ENCODE data around the gene DGKE.

DGKE gene

GRCh38 chr17:56833057-56833808 lies 718 bp upstream of the DGKE start (continued):
- TF ChIP-seq PBX3 (CRISPR knock-in tag; IDR thresholded peaks at IDR 0.05), result 0 out of 2 replicates have a peak, but pooled peaks have one; percentile 38
- TF ChIP-seq HOXA7 (CRISPR knock-in tag; IDR thresholded peaks at IDR 0.05; ENCODE audit: borderline replicate concordance), result no peak
- TF ChIP-seq ZNF473 (tag by site-specific recombination; IDR thresholded peaks at IDR 0.05), result no peak
- TF ChIP-seq ZNF600 (tag by site-specific recombination; IDR thresholded peaks at IDR 0.05), result peak; percentile 57
- TF ChIP-seq KLF9 (tag by site-specific recombination; IDR thresholded peaks at IDR 0.05; ENCODE audit: low read depth), result no peak; the same call in none of the 2 replicates
- TF ChIP-seq ZNF660 (tag by site-specific recombination; IDR thresholded peaks at IDR 0.05), result peak; percentile 8; the same call in 1 of the 2 replicates
- TF ChIP-seq ZNF629 (tag by site-specific recombination; IDR thresholded peaks at IDR 0.05), result no peak
- no peak for TF ChIP-seq ZNF585B (tag by site-specific recombination; IDR thresholded peaks at IDR 0.05)
- no peak for TF ChIP-seq ZNF404 (tag by site-specific recombination; IDR thresholded peaks at IDR 0.05)
- TF ChIP-seq ZNF23 (tag by site-specific recombination; IDR thresholded peaks at IDR 0.05; ENCODE audit: borderline replicate concordance), result no peak
- no peak for TF ChIP-seq ZNF416 (tag by site-specific recombination; IDR thresholded peaks at IDR 0.05)
- TF ChIP-seq SALL2 (tag by site-specific recombination; IDR thresholded peaks at IDR 0.05; ENCODE audit: borderline replicate concordance), result no peak
- TF ChIP-seq ZNF324 (tag by site-specific recombination; IDR thresholded peaks at IDR 0.05), result no peak
- no peak for TF ChIP-seq HOXC10 (CRISPR knock-in tag; IDR thresholded peaks at IDR 0.05)
- no peak for TF ChIP-seq SP3 (tag by site-specific recombination; IDR thresholded peaks at IDR 0.05)
- no peak for TF ChIP-seq KLF17 (tag by site-specific recombination; IDR thresholded peaks at IDR 0.05)
- no peak for TF ChIP-seq ZNF221 (tag by site-specific recombination; IDR thresholded peaks at IDR 0.05; ENCODE audit: borderline replicate concordance)
- TF ChIP-seq ZNF645 (tag by site-specific recombination; IDR thresholded peaks at IDR 0.05), result no peak
- TF ChIP-seq ZBTB44 (tag by site-specific recombination; IDR thresholded peaks at IDR 0.05), result no peak
- no peak for TF ChIP-seq TCF7L2 (IDR thresholded peaks at IDR 0.05; ENCODE audit: borderline replicate concordance, low read depth, low read length)
- no peak for TF ChIP-seq ZNF843 (tag by site-specific recombination; IDR thresholded peaks at IDR 0.05)
- TF ChIP-seq EGR2 (tag by site-specific recombination; IDR thresholded peaks at IDR 0.05; ENCODE audit: low read depth), result no peak
- no peak for TF ChIP-seq ZNF560 (tag by site-specific recombination; IDR thresholded peaks at IDR 0.05; ENCODE audit: borderline replicate concordance)
- no peak for TF ChIP-seq ZNF138 (tag by site-specific recombination; IDR thresholded peaks at IDR 0.05; ENCODE audit: borderline replicate concordance)
- TF ChIP-seq ZNF747 (tag by site-specific recombination; IDR thresholded peaks at IDR 0.05), result no peak
- TF ChIP-seq ZNF26 (tag by site-specific recombination; IDR thresholded peaks at IDR 0.05), result no peak
- no peak for TF ChIP-seq ZFP37 (tag by site-specific recombination; IDR thresholded peaks at IDR 0.05)
- no peak for TF ChIP-seq ZNF558 (tag by site-specific recombination; IDR thresholded peaks at IDR 0.05)
- TF ChIP-seq PRDM1 (tag by site-specific recombination; IDR thresholded peaks at IDR 0.05), result no peak
- no peak for TF ChIP-seq ZNF626 (tag by site-specific recombination; IDR thresholded peaks at IDR 0.05)
- no peak for TF ChIP-seq SETDB1 (IDR thresholded peaks at IDR 0.05; ENCODE audit: insufficient read length, low read length)
- TF ChIP-seq ZFP69B (tag by site-specific recombination; IDR thresholded peaks at IDR 0.05), result no peak
- TF ChIP-seq ZNF16 (tag by site-specific recombination; IDR thresholded peaks at IDR 0.05; ENCODE audit: low read depth), result no peak
- peak; percentile 73 for TF ChIP-seq ZNF341 (tag by site-specific recombination; IDR thresholded peaks at IDR 0.05; ENCODE audit: low read depth)

All from HEK293 (cell line).